Astrocyte of the spinal cord (primary cell): ENCODE measurements around the gene SIPA1L3.
A peak's percentile ranks its signal among the peaks of the same experiment; 100 is the strongest.

Experiments
- DNase-seq: peaks from one replicate; pipeline ENCODE4 v3.0.0; 2011; ENCODE audit warnings: low read depth, low spot score
- H3K4me3 ChIP-seq: 2 replicates; pipeline ENCODE4 v1.5.1; 2011; ENCODE audit warnings: low read depth, mild to moderate bottlenecking, low read length, moderate library complexity
- CTCF ChIP-seq: IDR thresholded peaks from 2 replicates; pipeline ENCODE4 v1.5.1; 2012; ENCODE audit warnings: low read depth, mild to moderate bottlenecking, low read length, inconsistent platforms
- in situ Hi-C: cut with HindIII; loops from 2 replicates; pipeline ENCODE4 v1.10.0; 2017; ENCODE audit warnings: low sequenced_read_pairs

Gene SIPA1L3

GRCh38 chr19:37991176-37991835 lies 84.3 kb downstream of the SIPA1L3 start:
- in situ Hi-C loops, result no loop called here
- TF ChIP-seq CTCF, result no peak
- H3K4me3 ChIP-seq, result no peak overlapping the region
- no peak for DNase-seq

- H3K4me3 ChIP-seq, result no peak overlapping the region
- no peak for TF ChIP-seq CTCF
- in situ Hi-C loops, result no loop called here
- DNase-seq, result no peak
These were observed 84.8 kb downstream of the SIPA1L3 start for GRCh38 chr19:37991841-37992248.

- TF ChIP-seq CTCF, result no peak
- in situ Hi-C loops, result no loop called here
- DNase-seq, result no peak
- no peak overlapping the region for H3K4me3 ChIP-seq
These were observed 85.8 kb downstream of the SIPA1L3 start for GRCh38 chr19:37992761-37993160.

- TF ChIP-seq CTCF, result no peak
- no peak for DNase-seq
- H3K4me3 ChIP-seq, result no peak overlapping the region
- in situ Hi-C loops, result no loop called here
These were observed 87.8 kb downstream of the SIPA1L3 start for GRCh38 chr19:37994823-37995130.

GRCh38 chr19:37995346-37995745 lies 88.3 kb downstream of the SIPA1L3 start:
- no peak overlapping the region for H3K4me3 ChIP-seq
- DNase-seq, result no peak
- in situ Hi-C loops, result no loop called here
- no peak for TF ChIP-seq CTCF

- in situ Hi-C loops, result no loop called here
- no peak overlapping the region for H3K4me3 ChIP-seq
- TF ChIP-seq CTCF, result no peak
- peak; percentile 86 for DNase-seq
These were observed 90.9 kb downstream of the SIPA1L3 start for GRCh38 chr19:37997911-37998344.
